Cardiac muscle cell (in vitro differentiated cells and primary cell): ENCODE results near the gene TMEM222. TPM values are rescaled to one million over a fixed set of nuclear protein-coding genes. Genes with fewer than 3 reads are reported as not detected.

Experiments used
- DNase-seq, 2 donors: peaks; one replicate each; pipeline versions ENCODE4 v3.0.0 to v3.0.0-alpha.2; 2010 to 2017; ENCODE audit warnings: low read depth in 1 of 2, low spot score in 1 of 2
- H3K27ac ChIP-seq: fragments of 200-600 bp; sonication (generic); 2 replicates; pipeline ENCODE4 v1.5.1; 2016
- H3K27me3 ChIP-seq: fragments of 200-600 bp; sonication (generic); 2 replicates; pipeline ENCODE4 v1.6.0; 2016; ENCODE audit warnings: control low read depth
- H3K36me3 ChIP-seq: fragments of 200-600 bp; sonication (generic); 2 replicates; pipeline ENCODE4 v1.5.1; 2016; ENCODE audit warnings: control low read depth
- H3K4me1 ChIP-seq: fragments of 200-600 bp; sonication (generic); 2 replicates; pipeline ENCODE4 v1.8.1; 2017; ENCODE audit warnings: low read depth, mild to moderate bottlenecking, mixed run types
- H3K4me3 ChIP-seq: fragments of 200-600 bp; sonication (generic); 2 replicates; pipeline ENCODE4 v1.5.1; 2016; ENCODE audit warnings: mild to moderate bottlenecking
- H3K9me3 ChIP-seq: fragments of 200-600 bp; sonication (generic); 2 replicates; pipeline ENCODE4 v1.5.1; 2017; ENCODE audit warnings: low read depth, mild to moderate bottlenecking, control low read depth
- CTCF ChIP-seq: IDR thresholded peaks from 2 replicates; pipeline ENCODE4 v1.5.1; 2012; ENCODE audit warnings: low read depth, mild to moderate bottlenecking, low read length
- polyA plus RNA-seq: library from polyadenylated mRNA; unstranded; fragments of >200 nt; fragmentation: Nextera tagmentation; extraction: Ambion mirVana; gene quantifications from 2 replicates; pipeline ENCODE4 v1.2.1, GENCODE V29; 2016
- total RNA-seq: library from RNA; depleted of rRNA; stranded (reverse); fragments of >200 nt; gene quantifications from 2 replicates; pipeline ENCODE4 v1.2.3, GENCODE V29; 2016

TMEM222 gene
- total and polyA plus RNA-seq, 2 experiments from 2014 or later, result 39.6 to 55.2 TPM

GRCh38 chr1:27343639-27344025 is 21.7 kb downstream of the TMEM222 start:
- no peak overlapping the region for H3K27ac ChIP-seq
- no peak for DNase-seq
- TF ChIP-seq CTCF, result no peak

DNA sequence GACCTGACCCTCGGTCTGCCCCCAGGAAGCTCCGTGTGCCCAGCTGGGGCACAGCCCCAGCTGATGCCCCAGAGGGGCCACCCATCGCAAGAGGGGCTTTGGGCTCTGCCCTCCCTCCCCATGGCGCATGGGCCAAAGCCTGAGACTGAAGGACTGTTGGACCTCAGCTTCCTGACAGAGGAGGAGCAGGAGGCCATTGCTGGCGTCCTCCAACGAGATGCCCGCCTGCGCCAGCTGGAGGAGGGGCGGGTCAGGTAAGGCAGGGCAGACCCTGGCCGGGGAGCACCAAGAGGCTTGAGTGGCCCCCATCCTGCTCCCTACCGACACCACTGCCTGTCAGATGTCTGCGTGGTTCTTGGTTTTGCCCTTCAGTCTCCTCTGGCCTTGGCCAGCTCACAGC is 23.3 kb downstream of the TMEM222 start:
- H3K27ac ChIP-seq, result no peak overlapping the region
- DNase-seq, result no peak
- no peak overlapping the region for H3K4me3 ChIP-seq
- no peaks in the 10 kb centered on the region for H3K27me3 ChIP-seq
- no peaks in the 10 kb centered on the region for H3K36me3 ChIP-seq
- H3K9me3 ChIP-seq, result no peaks in the 10 kb centered on the region
- H3K4me1 ChIP-seq, result peaks cover 24% of the 10 kb centered on the region
- no peak for TF ChIP-seq CTCF

More at GRCh38 chr1:27343639-27344025, 21.7 kb downstream of the TMEM222 start:
- Histone ChIP-seq H3K4me3 (no peak overlapping the region), H3K9me3 (no peaks in the 10 kb centered on the region), H3K4me1 (peaks cover 28% of the 10 kb centered on the region), H3K36me3 (no peaks in the 10 kb centered on the region), H3K27me3 (no peaks in the 10 kb centered on the region)

DNA sequence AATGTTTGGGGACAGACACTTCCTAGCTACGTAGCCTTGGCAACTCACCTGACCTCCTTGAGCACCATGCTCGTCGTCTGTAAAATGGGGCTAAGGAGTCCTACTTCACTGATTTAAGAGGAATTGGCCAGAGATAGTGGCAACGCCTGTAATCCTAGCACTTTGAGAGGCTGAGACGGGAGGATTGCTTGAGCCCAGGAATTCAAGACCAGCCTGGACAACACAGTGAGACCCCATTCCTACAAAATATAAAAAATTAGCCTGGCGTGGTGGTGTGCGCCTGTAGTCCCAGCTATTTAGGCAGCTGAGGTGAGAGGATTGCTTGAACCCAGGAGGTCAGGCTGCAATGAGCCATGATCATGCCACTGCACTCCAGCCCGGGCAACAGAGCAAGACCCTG is 24.4 kb downstream of the TMEM222 start:
- TF ChIP-seq CTCF, result no peak
- Histone ChIP-seq H3K4me1 (peaks cover 24% of the 10 kb centered on the region), H3K9me3 (no peaks in the 10 kb centered on the region), H3K27ac (no peak overlapping the region), H3K36me3 (no peaks in the 10 kb centered on the region), H3K27me3 (no peaks in the 10 kb centered on the region), H3K4me3 (no peak overlapping the region)
- DNase-seq, result no peak

- no peaks in the 10 kb centered on the region for H3K36me3 ChIP-seq
- TF ChIP-seq CTCF, result no peak
- H3K9me3 ChIP-seq, result no peaks in the 10 kb centered on the region
- H3K4me1 ChIP-seq, result peaks cover 17% of the 10 kb centered on the region
- no peak for DNase-seq
- H3K4me3 ChIP-seq, result no peak overlapping the region
- H3K27me3 ChIP-seq, result no peaks in the 10 kb centered on the region
- no peak overlapping the region for H3K27ac ChIP-seq
These were observed 25.1 kb downstream of the TMEM222 start for GRCh38 chr1:27346991-27347624.

GRCh38 chr1:27348861-27349783 is 27.2 kb downstream of the TMEM222 start:
- TF ChIP-seq CTCF, result no peak
- Histone ChIP-seq H3K4me1 (peaks cover 5% of the 10 kb centered on the region), H3K36me3 (no peaks in the 10 kb centered on the region), H3K4me3 (peak overlapping the region; percentile 47), H3K27me3 (no peaks in the 10 kb centered on the region), H3K9me3 (no peaks in the 10 kb centered on the region), H3K27ac (no peak overlapping the region)
- peak; percentile 31 to 69 for DNase-seq
